ENCODE results near the gene LGALS9C. TPM values are rescaled to one million over a fixed set of nuclear protein-coding genes. Genes with fewer than 3 reads are reported as not detected.
"Not testable (repeated sequence)": the region's sequence is repeated elsewhere in the genome, so short reads cannot be mapped to it uniquely, and the experiment has no call there.

Gene LGALS9C
- total and polyA plus RNA-seq, 9 donors = 0.26 TPM; not detected in 8

DNA sequence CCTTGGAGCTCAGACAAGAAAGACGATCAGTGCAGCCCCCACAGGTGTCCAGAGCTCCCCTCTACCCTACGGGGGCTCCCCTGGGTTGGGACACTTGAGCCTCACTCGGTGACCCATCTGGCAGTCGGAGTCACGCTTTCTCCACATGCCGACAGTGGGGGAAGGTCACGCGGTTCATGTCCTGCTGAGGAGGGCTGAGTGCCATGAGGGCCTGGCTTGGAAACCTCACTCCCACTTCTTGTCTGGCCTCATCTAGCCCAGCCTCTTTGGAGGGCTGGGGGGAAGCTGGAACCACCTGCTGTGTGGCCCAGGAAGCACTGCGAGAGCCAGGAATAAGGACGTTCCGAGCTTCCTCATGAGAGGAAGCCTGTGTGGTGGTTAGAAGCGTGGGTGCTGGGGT lies 1.8 kb downstream of the LGALS9C start:
- DNase-seq = not testable (repeated sequence)
- no CpG with 5 or more reads among the region's 12 CpGs for WGBS (ENCODE audit: insufficient coverage)

DNA sequence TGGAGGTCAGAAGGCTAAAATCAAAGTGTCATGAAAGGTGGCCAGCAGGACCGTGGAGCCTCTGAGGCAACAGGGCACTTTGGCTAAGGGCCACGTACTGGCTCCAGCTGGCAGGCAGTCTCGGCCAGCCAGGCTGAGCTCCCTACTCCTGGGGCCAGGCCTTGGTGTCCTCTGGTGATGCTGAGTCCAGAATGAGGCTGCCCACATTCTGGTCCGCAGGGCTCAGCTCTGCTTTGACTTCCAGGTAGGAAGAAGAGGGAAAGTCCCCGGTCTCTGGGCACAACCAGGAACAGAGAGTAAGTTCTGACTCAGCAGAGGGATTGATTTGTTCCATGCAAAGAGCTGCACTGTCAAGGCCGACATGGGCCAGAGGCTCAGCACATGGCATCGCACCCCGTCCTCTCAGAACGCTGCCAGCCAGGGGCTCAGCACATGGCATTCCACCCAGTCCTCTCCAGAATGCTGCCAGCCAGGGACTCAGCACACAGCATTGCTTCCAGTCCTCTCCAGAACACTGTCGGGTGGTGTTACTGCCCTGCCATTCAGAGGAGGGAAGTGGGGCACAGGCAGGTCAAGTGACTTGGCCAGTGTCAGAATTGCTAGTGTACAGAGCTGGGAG lies 2.5 kb downstream of the LGALS9C start:
- not testable (repeated sequence) for DNase-seq; H3K4me1 ChIP-seq (ENCODE audit: control insufficient read depth, insufficient read depth, low read length); H3K27me3 ChIP-seq (ENCODE audit: control insufficient read depth, insufficient read depth, low read length); H3K9me3 ChIP-seq (replicated peaks; ENCODE audit: control insufficient read depth, low read depth, low read length); H3K4me3 ChIP-seq (ENCODE audit: low read length); H3K27ac ChIP-seq (ENCODE audit: low read length); H3K36me3 ChIP-seq (ENCODE audit: control insufficient read depth, insufficient read depth, low read length)
- no CpG with 5 or more reads among the region's 10 CpGs for WGBS (ENCODE audit: insufficient coverage)

More for the DNA sequence above, 1.8 kb downstream of the LGALS9C start:
- not testable (repeated sequence) for H3K36me3 ChIP-seq (ENCODE audit: control insufficient read depth, insufficient read depth, low read length); H3K27ac ChIP-seq (ENCODE audit: low read length); H3K4me1 ChIP-seq (ENCODE audit: control insufficient read depth, insufficient read depth, low read length); H3K27me3 ChIP-seq (ENCODE audit: control insufficient read depth, insufficient read depth, low read length); H3K4me3 ChIP-seq (ENCODE audit: low read length); H3K9me3 ChIP-seq (replicated peaks; ENCODE audit: control insufficient read depth, low read depth, low read length)

DNA sequence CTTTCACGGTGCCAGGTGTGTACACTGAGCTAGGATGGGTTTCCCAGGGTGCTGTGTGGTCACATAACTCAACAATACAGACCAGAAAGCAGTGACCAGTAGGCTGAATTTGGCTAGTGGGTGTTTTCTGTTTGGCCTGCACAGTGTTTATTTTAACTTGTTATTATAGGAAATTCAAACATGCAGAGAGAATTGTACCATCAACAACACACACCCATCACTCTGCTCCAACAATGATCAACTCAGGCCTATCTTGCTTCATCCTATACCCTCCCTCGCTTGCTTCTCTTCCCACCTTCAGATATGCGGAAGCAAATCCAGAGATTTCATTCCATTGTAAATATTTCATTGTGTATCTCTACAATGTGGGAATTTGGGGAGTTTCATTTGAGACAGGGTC lies 5.2 kb downstream of the LGALS9C start:
- DNase-seq; H3K27ac ChIP-seq (ENCODE audit: low read length); H3K4me1 ChIP-seq (ENCODE audit: control insufficient read depth, insufficient read depth, low read length); H3K27me3 ChIP-seq (ENCODE audit: control insufficient read depth, insufficient read depth, low read length); H3K4me3 ChIP-seq (ENCODE audit: low read length); H3K9me3 ChIP-seq (replicated peaks; ENCODE audit: control insufficient read depth, low read depth, low read length); H3K36me3 ChIP-seq (ENCODE audit: control insufficient read depth, insufficient read depth, low read length): not testable (repeated sequence)
- WGBS (ENCODE audit: insufficient coverage) = no CpG with 5 or more reads among the region's 3 CpGs

DNA sequence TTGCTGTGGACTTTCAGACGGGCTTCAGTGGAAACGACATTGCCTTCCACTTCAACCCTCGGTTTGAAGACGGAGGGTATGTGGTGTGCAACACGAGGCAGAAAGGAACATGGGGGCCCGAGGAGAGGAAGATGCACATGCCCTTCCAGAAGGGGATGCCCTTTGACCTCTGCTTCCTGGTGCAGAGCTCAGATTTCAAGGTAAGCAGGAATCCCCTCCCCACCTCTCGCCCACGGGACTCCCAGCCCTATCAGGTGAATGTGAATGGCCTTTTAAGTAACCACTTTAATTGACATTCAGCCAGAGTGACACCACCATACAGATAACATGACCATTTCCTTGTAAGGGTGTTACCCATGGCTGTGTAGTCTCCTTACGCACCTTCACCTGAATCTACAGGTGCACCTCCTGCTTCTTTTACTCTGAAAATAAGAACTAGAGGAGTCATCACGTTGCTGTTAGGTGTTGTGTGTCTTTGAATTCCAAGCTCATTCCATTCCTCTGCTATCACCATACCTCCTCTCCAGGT lies 9.4 kb downstream of the LGALS9C start:
- H3K36me3 ChIP-seq (ENCODE audit: control insufficient read depth, insufficient read depth, low read length); H3K9me3 ChIP-seq (replicated peaks; ENCODE audit: control insufficient read depth, low read depth, low read length); DNase-seq; H3K27me3 ChIP-seq (ENCODE audit: control insufficient read depth, insufficient read depth, low read length); H3K4me3 ChIP-seq (ENCODE audit: low read length); H3K4me1 ChIP-seq (ENCODE audit: control insufficient read depth, insufficient read depth, low read length); H3K27ac ChIP-seq (ENCODE audit: low read length): not testable (repeated sequence)
- WGBS (ENCODE audit: insufficient coverage) = no CpG with 5 or more reads among the region's 10 CpGs

DNA sequence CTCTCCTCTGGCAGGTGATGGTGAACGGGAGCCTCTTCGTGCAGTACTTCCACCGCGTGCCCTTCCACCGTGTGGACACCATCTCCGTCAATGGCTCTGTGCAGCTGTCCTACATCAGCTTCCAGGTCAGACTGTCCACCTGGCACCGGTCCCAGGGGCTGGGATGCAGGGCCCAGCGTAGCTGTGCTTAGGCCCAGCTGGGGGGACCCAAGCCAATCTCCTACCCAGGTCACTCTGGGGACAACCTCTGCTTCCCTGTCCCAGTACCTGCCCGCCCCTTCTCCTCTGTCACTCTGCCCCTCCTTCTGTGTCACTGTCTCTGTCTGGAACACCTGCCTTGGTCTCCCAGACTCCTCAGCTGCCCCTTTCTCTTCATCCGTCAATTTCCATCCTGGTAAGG lies 11.0 kb downstream of the LGALS9C start:
- not testable (repeated sequence) for DNase-seq; H3K4me1 ChIP-seq (ENCODE audit: control insufficient read depth, insufficient read depth, low read length); H3K27ac ChIP-seq (ENCODE audit: low read length); H3K4me3 ChIP-seq (ENCODE audit: low read length); H3K9me3 ChIP-seq (replicated peaks; ENCODE audit: control insufficient read depth, low read depth, low read length); H3K36me3 ChIP-seq (ENCODE audit: control insufficient read depth, insufficient read depth, low read length); H3K27me3 ChIP-seq (ENCODE audit: control insufficient read depth, insufficient read depth, low read length)
- WGBS (ENCODE audit: insufficient coverage) = no CpG with 5 or more reads among the region's 10 CpGs

DNA sequence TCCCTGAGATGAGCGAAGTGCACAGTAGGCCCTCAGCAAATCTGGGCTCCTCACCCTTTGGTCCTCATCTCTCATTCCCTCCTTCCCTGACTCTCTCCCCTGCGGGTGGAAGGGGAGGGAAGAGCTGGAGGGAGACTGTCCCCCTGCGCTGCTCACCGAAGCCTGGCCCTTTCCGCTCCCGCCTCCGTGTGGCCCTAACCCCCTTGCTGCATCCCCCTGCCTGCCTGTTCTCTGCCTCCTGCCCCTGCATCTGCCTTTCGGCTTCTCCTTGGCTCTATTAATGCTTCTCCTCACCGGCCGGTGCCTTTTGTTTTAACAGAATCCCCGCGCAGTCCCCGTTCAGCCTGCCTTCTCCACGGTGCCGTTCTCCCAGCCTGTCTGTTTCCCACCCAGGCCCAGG lies 12.0 kb downstream of the LGALS9C start:
- H3K36me3 ChIP-seq (ENCODE audit: control insufficient read depth, insufficient read depth, low read length); H3K4me3 ChIP-seq (ENCODE audit: low read length); DNase-seq; H3K9me3 ChIP-seq (replicated peaks; ENCODE audit: control insufficient read depth, low read depth, low read length); H3K27ac ChIP-seq (ENCODE audit: low read length); H3K4me1 ChIP-seq (ENCODE audit: control insufficient read depth, insufficient read depth, low read length); H3K27me3 ChIP-seq (ENCODE audit: control insufficient read depth, insufficient read depth, low read length): not testable (repeated sequence)
- WGBS (ENCODE audit: insufficient coverage) = no CpG with 5 or more reads among the region's 15 CpGs

DNA sequence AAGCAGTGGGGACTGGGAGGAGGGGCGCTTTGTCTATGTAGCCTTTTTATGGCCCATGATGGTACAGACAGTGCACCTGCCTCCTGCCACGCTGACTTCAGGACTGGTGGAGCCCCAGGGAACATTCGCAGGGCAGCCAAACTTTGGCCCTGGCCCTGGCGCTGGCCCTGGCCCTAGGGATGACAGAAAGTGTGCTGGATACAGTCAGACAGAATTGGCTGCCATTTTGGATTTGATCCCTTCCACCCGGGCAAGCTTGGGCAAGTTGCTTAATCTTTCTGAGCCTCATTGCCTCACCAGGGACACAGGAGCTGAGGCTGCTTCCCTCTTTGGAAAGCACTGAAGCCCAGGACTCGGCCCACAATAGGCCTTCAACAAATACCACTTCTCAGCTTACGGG lies 13.4 kb downstream of the LGALS9C start:
- not testable (repeated sequence) for H3K9me3 ChIP-seq (replicated peaks; ENCODE audit: control insufficient read depth, low read depth, low read length); DNase-seq; H3K27ac ChIP-seq (ENCODE audit: low read length); H3K4me1 ChIP-seq (ENCODE audit: control insufficient read depth, insufficient read depth, low read length); H3K27me3 ChIP-seq (ENCODE audit: control insufficient read depth, insufficient read depth, low read length); H3K36me3 ChIP-seq (ENCODE audit: control insufficient read depth, insufficient read depth, low read length); H3K4me3 ChIP-seq (ENCODE audit: low read length)
- no CpG with 5 or more reads among the region's 7 CpGs for WGBS (ENCODE audit: insufficient coverage)

DNA sequence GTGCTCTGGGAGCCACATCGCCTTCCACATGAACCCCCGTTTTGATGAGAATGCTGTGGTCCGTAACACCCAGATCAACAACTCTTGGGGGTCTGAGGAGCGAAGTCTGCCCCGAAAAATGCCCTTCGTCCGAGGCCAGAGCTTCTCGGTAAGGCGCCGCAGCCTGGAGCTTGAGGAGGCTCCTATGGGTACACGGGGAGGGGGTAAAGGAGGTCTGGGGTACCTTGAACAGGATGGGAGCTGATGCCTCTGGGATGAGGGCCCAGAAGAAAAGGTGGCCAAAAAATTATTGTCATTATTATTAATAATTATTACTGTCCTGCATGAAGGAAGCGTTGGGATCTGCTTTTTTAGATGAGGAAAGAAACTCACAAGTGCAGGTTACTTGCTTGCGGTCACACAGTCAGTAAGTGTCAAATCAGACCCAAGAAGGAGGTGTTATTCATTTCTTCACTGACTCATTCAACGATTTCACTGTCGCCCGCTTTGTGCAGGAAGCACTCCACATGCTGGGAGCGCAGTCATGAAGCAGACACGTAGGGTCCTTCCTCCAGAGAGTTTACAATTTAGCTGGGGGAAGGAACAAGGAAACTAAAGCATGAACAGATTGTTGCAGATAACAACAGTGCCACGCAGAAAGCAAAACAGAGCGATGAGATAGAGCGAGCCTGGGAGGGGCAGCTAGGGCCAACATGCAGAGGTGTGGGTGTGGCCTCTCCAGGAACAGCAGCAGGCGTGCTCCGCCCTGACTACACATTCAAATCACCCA lies 16.3 kb downstream of the LGALS9C start:
- WGBS (ENCODE audit: insufficient coverage) = no CpG with 5 or more reads among the region's 23 CpGs
- H3K36me3 ChIP-seq (ENCODE audit: control insufficient read depth, insufficient read depth, low read length); H3K4me3 ChIP-seq (ENCODE audit: low read length); H3K27ac ChIP-seq (ENCODE audit: low read length); H3K4me1 ChIP-seq (ENCODE audit: control insufficient read depth, insufficient read depth, low read length); H3K9me3 ChIP-seq (replicated peaks; ENCODE audit: control insufficient read depth, low read depth, low read length); H3K27me3 ChIP-seq (ENCODE audit: control insufficient read depth, insufficient read depth, low read length); DNase-seq: not testable (repeated sequence)

DNA sequence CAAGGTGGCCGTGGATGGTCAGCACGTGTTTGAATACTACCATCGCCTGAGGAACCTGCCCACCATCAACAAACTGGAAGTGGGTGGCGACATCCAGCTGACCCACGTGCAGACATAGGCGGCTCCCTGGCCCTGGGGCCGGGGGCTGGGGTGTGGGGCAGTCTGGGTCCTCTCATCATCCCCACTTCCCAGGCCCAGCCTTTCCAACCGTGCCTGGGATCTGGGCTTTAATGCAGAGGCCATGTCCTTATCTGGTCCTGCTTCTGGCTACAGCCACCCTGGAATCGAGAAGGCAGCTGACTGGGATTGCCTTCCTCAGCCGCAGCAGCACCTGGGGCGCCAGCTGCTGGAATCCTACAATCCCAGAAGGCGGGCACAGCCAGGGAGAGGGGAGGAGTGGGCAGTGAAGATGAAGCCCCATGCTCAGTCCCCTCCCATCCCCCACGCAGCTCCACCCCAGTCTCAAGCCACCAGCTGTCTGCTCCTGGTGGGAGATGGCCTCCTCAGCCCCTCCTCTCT lies 17.7 kb downstream of the LGALS9C start:
- WGBS (ENCODE audit: insufficient coverage) = 0% methylated on average over 1 of the region's 13 CpGs
- H3K4me3 ChIP-seq (ENCODE audit: low read length) = not testable (repeated sequence)

DNA sequence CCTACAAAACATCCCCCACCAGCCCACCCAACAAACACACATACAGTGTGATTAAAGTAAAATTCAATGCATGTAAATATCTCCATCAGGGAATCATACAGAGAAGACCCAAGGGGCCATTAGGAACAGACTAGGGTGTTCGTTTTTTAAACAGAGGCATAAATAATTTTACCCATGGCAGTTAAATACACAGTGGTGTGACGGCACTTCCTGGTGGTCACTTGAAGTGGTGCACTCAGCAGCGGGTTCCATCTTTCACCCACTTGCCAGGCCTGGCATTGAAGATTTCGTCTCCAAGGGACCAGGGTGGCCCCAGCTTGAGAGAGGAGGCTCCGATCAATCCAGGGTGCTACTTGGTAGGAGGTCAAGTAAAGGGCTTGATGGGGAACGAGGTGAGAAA lies 20.5 kb downstream of the LGALS9C start:
- not testable (repeated sequence) for H3K27me3 ChIP-seq (ENCODE audit: control insufficient read depth, insufficient read depth, low read length); H3K4me1 ChIP-seq (ENCODE audit: control insufficient read depth, insufficient read depth, low read length); H3K36me3 ChIP-seq (ENCODE audit: control insufficient read depth, insufficient read depth, low read length); H3K9me3 ChIP-seq (replicated peaks; ENCODE audit: control insufficient read depth, low read depth, low read length); H3K4me3 ChIP-seq (ENCODE audit: low read length); DNase-seq; H3K27ac ChIP-seq (ENCODE audit: low read length)
- no CpG with 5 or more reads among the region's 6 CpGs for WGBS (ENCODE audit: insufficient coverage)

More for the DNA sequence above, 17.7 kb downstream of the LGALS9C start:
- not testable (repeated sequence) for DNase-seq; H3K36me3 ChIP-seq (ENCODE audit: control insufficient read depth, insufficient read depth, low read length); H3K9me3 ChIP-seq (replicated peaks; ENCODE audit: control insufficient read depth, low read depth, low read length); H3K27ac ChIP-seq (ENCODE audit: low read length); H3K4me1 ChIP-seq (ENCODE audit: control insufficient read depth, insufficient read depth, low read length); H3K27me3 ChIP-seq (ENCODE audit: control insufficient read depth, insufficient read depth, low read length)

All from muscle of leg (tissue), 11 donors.